Muscle of arm (tissue), 12 donors: ENCODE data around the gene PTGER1. TPM values are rescaled to one million over a fixed set of nuclear protein-coding genes. Genes with fewer than 3 reads are reported as not detected.
A peak's percentile ranks its signal among the peaks of the same experiment; 100 is the strongest.
"Not testable (repeated sequence)": the region's sequence is repeated elsewhere in the genome, so short reads cannot be mapped to it uniquely, and the experiment has no call there.

Experiments used
- DNase-seq: peaks from one replicate; pipeline ENCODE4 v3.0.0-alpha.2; 2013
- polyA plus RNA-seq, 12 donors: library from polyadenylated mRNA; unstranded; fragments of 120-200 nt; gene quantifications; one replicate each; pipeline ENCODE4 v1.2.1, GENCODE V29; 2013; ENCODE audit not compliant: insufficient read length in 12 of 12

PTGER1 gene
- polyA plus RNA-seq, 12 donors = 0.11 to 0.12 (median 0.12) TPM; not detected in 9

- DNase-seq = no peak
Measured at GRCh38 chr19:14474827-14475226, 327 bp downstream of the PTGER1 start.

- DNase-seq = no peak
Measured at GRCh38 chr19:14473978-14474578, 1.1 kb downstream of the PTGER1 start.

- DNase-seq = no peak
Measured at GRCh38 chr19:14473073-14473977, 1.8 kb downstream of the PTGER1 start.

- peak; percentile 69 for DNase-seq
Measured at GRCh38 chr19:14472202-14472938, 2.8 kb downstream of the PTGER1 start.

- no peak for DNase-seq
Measured at GRCh38 chr19:14471436-14472187, 3.5 kb downstream of the PTGER1 start.

- no peak for DNase-seq
Measured at GRCh38 chr19:14470031-14470876, 4.9 kb downstream of the PTGER1 start.

GRCh38 chr19:14467816-14468215 is 7.3 kb downstream of the PTGER1 start:
- no peak for DNase-seq

- no peak for DNase-seq
Measured at GRCh38 chr19:14467391-14467790, 7.8 kb downstream of the PTGER1 start.

GRCh38 chr19:14463747-14464146 is 11.4 kb downstream of the PTGER1 start:
- no peak for DNase-seq

GRCh38 chr19:14462401-14462800 is 12.8 kb downstream of the PTGER1 start:
- DNase-seq = not testable (repeated sequence)

- no peak for DNase-seq
Measured at GRCh38 chr19:14460935-14461334, 14.2 kb downstream of the PTGER1 start.

GRCh38 chr19:14459703-14460102 is 15.5 kb downstream of the PTGER1 start:
- no peak for DNase-seq

- DNase-seq = not testable (repeated sequence)
Measured at GRCh38 chr19:14452303-14452702, 22.9 kb downstream of the PTGER1 start.

- DNase-seq = no peak
Measured at GRCh38 chr19:14450876-14451275, 24.3 kb downstream of the PTGER1 start.

- no peak for DNase-seq
Measured at GRCh38 chr19:14450168-14450874, 24.8 kb downstream of the PTGER1 start.

GRCh38 chr19:14449321-14449720 is 25.8 kb downstream of the PTGER1 start:
- no peak for DNase-seq

- DNase-seq = no peak
Measured at GRCh38 chr19:14446336-14447036, 28.7 kb downstream of the PTGER1 start.

GRCh38 chr19:14443632-14444216 is 31.4 kb downstream of the PTGER1 start:
- DNase-seq = no peak
